Caki2 (cell line): ENCODE measurements around the gene ARHGEF12. TPM values are rescaled to one million over a fixed set of nuclear protein-coding genes. Genes with fewer than 3 reads are reported as not detected.

Source experiments
- DNase-seq: peaks from one replicate; pipeline ENCODE4 v3.0.0-alpha.2; 2015; ENCODE audit warnings: low read depth
- in situ Hi-C: cut with HindIII; loops from 2 replicates; pipeline ENCODE4 v1.10.0; 2016; ENCODE audit warnings: low sequenced_read_pairs, low pct_unique_long_range_greater_than_20kb, mixed read lengths
- total RNA-seq: library from RNA; depleted of rRNA; stranded (reverse); fragments of >200 nt; shearing (Covaris generic); gene quantifications from 2 replicates; pipeline ENCODE4 v1.2.3, GENCODE V29; 2014; ENCODE audit warnings: low replicate concordance; rRNA removed

ARHGEF12 gene, protein sequence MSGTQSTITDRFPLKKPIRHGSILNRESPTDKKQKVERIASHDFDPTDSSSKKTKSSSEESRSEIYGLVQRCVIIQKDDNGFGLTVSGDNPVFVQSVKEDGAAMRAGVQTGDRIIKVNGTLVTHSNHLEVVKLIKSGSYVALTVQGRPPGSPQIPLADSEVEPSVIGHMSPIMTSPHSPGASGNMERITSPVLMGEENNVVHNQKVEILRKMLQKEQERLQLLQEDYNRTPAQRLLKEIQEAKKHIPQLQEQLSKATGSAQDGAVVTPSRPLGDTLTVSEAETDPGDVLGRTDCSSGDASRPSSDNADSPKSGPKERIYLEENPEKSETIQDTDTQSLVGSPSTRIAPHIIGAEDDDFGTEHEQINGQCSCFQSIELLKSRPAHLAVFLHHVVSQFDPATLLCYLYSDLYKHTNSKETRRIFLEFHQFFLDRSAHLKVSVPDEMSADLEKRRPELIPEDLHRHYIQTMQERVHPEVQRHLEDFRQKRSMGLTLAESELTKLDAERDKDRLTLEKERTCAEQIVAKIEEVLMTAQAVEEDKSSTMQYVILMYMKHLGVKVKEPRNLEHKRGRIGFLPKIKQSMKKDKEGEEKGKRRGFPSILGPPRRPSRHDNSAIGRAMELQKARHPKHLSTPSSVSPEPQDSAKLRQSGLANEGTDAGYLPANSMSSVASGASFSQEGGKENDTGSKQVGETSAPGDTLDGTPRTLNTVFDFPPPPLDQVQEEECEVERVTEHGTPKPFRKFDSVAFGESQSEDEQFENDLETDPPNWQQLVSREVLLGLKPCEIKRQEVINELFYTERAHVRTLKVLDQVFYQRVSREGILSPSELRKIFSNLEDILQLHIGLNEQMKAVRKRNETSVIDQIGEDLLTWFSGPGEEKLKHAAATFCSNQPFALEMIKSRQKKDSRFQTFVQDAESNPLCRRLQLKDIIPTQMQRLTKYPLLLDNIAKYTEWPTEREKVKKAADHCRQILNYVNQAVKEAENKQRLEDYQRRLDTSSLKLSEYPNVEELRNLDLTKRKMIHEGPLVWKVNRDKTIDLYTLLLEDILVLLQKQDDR (N-terminal part only)
- 15.1 and 19.9 TPM in 2 replicates for total RNA-seq

DNA sequence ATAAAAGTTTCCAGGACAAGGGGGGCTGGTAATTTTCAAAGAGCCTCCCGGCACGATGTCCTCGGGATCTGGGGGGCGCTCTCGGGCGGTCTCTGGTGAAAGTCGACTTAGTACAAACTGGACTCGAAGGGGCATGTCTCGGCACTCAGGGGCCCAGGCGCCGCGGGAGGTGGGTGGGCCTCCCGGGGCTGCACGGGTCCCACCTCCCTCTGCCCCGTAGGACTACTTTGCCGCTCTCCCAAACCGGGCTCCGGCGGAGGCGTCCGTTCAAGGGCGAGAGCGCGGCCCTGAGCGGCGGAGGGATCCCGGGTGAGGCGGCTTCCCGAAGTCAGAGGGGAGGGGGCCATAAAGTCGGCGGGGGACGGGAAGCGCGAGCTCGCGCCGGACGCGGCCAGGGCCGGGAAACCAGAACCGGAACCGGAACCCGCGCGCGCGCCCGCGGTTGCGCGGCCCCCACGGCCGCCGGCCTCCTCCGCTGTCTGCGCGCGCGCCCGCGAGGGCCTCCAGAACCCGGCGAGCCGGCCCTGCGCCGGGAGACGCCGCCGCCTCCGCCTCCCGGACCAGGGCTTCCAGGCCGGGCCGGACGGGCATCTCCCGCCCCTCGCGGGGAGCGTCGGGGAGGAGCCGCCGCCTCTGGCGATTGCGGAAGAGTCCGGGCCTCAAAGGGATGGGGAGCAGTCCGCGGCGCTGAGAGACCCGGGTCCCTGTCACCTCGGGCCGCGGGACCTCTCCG is at the start of gene ARHGEF12:
ARHGEF12 (plus strand) TSS at position 506 of the 733 bp plus-strand sequence. CDS start 831 bp downstream, outside the sequence.
- in situ Hi-C loops = no loop called here
- peak; percentile 91 for DNase-seq

DNA sequence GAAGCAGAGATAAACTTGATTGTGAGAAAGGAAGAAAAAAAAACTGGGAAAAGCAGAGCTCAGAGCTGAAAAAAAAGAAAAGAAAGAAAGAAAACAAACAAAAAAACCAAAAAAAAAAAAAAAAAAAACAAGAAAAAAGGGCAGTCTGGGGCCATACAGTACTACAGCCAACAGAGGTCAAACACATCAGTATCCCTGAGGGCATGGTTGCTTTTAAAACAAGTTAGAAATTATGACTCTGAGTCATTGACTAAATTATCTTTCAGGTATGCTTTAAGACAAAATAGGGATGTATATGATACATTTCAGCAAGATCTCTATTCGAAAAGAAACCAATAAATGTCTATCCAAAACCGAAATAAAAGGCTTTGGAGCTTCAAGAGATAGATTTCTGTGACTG is 48.2 kb upstream of the ARHGEF12 start:
- DNase-seq = no peak
- in situ Hi-C loops = no loop called here

DNA sequence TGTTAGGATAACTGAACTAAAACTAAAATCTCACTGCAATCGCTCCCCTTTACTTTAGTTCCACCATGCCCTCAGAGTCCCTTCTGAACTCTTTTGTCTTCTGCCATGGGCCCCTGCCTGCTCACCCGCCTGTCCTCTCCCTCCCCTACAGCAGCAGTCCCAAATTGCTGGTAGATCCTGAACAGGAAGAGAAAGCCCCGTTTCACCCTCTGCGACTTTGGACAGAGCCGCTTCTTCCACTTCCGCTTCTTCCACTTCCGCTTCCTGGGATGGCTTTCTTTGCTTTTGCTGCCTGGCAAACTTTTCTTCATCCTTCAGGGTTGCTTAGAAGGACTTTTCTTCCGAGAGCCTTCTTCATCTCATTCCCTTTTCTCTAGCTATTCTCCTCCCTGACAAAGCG is 46.8 kb upstream of the ARHGEF12 start:
- in situ Hi-C loops = no loop called here
- no peak for DNase-seq

DNA sequence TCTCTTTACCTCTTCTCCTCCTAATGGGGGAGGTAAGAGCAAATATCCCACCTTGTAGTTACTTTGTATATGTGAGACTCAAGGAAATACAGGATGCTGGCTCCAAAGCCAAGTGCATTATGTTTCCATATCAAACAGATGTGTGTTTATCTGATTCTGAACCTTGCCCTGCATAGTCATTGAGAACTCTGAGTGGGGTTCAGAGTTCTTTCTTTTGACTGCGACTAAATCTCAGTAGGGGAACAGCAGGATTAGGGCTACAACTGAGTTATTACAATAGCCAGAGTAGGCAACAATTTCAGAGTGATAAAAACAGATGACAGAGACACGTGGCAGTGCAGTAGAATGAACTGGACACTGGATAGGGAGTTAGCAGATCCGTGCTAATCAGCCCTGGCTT is 45.3 kb upstream of the ARHGEF12 start:
- in situ Hi-C loops = no loop called here

DNA sequence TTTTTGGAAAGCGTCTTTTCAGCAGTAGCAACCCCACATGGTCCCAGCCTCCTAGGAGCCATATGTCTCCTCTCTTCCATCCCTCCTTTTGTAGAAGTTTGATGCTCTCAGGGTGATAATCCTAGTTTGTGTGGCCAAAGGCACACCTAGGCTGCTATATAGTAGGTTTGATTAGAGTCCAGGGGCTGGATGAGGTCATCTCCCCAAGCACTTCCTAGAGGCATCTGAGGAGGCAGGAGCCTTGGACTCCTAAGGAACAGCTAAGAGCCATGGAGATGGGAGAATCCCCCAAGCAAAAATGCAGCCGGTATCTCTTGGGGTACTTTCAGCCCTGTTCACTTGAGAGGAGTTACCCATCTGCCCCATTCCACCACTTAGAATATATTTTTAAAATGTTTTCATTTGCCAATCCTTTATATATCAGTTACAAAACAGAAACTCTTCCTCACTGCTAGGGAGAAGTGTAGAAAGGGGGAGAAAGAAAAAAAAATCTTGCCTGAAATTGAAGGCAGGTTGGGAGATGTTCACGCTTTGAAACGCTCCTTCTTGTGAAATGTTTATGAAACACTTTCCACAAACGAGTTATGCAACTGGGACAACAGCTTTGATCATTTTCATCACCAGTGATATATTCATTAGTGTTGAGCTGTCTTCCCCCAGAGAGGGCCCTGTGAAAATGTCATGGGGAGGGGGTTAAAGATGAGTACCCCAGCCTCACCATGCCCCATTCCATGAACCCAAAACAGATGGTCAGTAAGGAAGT is 43.0 kb upstream of the ARHGEF12 start:
- in situ Hi-C loops = no loop called here
- no peak for DNase-seq

More for the DNA sequence above, 45.3 kb upstream of the ARHGEF12 start:
- DNase-seq = no peak

DNA sequence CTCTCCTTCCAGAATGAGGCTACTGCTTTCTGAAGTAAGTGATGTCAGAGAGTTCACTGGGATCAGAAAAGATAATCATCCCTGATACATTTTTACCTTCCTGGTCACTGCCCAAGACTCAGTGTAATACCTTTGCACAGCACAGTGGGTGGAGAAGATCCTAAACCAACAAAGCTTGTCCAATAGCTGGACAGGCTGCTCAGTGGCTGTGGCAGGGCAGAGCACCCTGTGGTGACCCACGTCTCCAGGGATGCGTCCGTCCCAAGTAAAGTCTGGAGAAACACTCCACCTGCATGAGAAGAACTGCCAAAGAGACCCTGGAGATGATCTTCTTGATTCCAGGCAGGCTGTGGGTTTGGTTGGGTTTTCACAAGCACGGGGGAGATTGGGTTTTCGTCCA is 42.1 kb upstream of the ARHGEF12 start:
- in situ Hi-C loops = no loop called here
- DNase-seq = no peak

DNA sequence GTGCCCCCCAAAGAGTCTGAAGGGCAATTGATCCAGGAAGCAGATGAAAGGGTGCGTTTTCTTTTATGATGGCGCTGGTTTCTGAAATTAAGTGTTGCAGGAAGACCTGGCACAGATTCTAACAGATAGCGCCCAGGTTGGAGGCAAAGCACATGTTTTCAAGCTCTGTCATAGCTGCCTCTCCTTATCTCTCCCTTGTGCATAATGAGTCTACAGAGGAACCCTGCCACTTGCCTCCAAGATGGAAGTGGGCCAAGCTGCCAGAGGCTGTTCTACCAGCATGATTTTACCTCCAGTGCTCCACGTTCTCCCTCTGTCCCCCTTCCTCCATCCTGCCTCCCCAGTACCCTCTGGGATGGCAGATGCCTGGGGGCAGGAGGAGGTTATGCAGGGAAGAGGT is 41.1 kb upstream of the ARHGEF12 start:
- DNase-seq = no peak
- in situ Hi-C loops = no loop called here

DNA sequence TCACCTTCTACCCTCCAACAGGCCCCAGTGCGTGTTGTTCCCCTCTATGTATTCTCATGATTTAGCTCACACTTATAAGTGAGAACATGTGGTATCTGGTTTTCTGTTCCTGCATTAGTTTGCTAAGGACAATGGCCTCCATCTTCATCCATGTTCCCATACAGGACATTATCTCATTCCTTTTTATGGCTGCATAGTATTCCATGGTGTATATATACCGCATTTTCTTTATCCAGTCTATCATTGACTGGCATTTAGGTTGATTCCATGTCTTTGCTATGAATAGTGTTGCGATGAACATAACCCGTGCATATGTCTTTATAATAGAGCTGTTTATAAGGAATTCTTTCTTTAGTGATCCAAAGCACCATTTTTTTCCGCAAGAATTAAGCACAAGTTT is 39.7 kb upstream of the ARHGEF12 start:
- DNase-seq = no peak
- in situ Hi-C loops = no loop called here

DNA sequence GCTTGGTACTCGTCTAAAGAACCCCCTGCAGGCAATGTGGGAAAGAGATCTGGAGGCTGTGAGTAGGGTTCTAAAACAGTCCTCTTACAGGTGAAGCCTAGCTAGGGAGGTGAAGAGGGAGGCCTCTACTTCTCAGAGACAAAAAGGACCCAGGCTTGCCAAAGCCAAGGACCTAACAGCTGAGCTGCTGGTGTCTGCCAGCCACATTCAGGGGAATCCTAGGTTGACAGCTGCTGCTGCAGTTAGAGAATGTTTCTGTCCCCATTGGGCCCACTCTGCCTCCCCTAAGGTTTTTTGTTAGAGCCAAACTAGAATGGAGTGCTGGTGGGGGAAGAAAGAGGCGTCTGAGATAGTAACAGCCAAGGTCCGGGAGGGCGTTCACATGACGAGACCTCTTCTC is 37.8 kb upstream of the ARHGEF12 start:
- DNase-seq = no peak
- in situ Hi-C loops = no loop called here

DNA sequence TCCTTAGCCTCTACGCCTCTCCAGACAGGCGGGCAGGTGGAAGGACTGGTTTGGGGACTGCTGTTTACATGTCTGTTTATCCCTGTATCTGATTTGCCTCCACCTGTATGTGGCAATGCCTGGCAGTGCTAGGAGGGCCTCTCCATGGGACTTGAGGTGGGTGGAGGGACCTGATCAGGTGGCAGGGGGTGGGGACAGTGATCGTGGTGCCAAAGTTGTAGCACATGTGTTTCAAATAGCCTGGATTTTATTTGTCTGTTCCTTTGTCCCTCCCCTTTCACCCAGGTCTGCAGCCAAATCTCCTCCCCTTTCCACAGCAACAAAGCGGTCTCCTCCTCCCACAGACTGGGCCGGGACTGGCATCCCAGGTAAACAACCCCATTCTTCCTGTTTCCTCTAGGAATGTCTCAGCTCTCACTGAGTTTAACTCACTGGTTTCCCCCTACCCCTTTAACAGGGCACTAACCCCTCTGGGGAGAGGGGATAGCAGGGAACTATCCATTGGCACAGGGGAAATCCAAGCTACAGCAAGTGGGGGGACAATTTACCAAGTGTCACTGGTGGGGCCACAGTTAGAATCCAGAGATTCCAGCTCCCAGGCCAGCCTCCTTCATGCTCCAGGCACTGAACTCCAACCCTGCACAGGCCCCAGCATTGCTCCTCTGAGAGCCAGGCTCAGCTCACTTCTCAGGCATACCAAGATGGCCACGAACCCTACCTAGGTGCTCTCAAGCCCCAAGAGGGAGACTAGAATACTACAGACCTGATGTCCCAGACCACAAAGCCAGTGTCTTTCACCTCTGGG is 34.0 kb upstream of the ARHGEF12 start:
- no peak for DNase-seq
- in situ Hi-C loops = no loop called here

DNA sequence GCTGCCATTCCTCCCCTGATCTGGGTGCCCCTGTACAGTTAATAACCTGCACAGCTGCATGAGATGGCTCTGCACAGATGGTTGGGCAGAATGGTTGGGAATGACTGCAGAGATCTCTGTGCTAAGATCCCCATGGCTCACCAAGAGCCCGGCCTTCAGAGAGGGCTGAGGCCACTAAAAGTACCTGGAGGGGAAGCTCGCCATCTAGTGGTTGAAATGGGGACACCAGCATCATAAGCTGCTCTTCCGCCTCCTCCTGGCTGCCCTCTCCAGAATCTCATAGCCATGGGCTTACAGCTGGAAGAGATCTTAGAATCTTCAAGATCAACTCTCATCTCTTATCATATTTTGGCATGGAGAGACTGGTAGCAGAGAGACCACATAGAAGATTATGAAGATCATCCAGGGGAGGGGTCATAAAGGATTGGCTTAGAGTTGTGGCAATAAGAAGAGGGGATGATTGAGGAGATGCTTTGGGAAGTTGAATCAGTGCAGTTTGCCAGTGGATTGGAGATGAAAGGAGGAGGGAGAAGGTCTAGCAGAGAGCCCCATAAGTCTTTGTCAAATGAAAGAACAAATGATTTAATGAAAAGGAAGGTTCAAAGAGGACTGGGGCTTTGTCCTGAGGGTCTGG is 33.1 kb upstream of the ARHGEF12 start:
- in situ Hi-C loops = no loop called here
- no peak for DNase-seq

DNA sequence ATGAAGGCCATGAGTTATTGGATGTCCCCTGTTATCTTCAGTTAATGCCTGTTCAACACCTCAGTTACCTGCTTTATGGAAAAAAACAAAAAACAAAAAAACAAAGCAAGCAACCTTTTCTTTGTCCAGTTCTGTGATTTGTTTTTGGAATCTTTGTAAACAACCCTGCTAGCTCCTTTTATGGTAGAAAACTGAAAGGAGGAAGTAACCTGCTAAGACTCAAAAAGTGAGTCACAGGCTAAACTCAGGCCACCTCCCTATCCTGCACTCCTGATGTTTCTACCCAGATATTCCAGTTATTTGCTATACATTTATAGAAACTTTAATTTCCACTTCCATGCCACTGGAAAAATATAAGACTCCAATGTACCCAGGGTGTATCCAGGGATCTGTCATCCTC is 31.7 kb upstream of the ARHGEF12 start:
- DNase-seq = peak; percentile 19
- in situ Hi-C loops = no loop called here

DNA sequence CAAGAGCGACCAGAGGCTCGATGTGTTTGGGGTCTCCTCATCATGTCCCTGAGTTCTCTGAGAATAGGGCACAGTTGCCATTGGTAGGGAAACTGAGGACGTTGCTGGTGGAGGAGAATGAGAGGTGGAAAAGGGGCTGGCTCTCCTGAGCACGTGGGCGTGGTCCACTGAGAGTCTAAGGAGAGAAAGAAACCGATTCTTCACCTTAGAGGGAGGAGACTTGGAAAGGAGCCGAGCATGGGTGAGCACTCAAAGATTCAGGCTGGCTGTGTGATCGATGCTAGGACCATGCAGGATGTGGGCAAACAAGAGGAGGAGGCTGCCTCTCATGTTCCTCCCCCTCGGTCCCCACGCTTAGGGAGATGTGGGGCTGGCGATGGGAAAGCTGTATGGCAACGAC is 30.9 kb upstream of the ARHGEF12 start:
- in situ Hi-C loops = no loop called here
- DNase-seq = no peak

DNA sequence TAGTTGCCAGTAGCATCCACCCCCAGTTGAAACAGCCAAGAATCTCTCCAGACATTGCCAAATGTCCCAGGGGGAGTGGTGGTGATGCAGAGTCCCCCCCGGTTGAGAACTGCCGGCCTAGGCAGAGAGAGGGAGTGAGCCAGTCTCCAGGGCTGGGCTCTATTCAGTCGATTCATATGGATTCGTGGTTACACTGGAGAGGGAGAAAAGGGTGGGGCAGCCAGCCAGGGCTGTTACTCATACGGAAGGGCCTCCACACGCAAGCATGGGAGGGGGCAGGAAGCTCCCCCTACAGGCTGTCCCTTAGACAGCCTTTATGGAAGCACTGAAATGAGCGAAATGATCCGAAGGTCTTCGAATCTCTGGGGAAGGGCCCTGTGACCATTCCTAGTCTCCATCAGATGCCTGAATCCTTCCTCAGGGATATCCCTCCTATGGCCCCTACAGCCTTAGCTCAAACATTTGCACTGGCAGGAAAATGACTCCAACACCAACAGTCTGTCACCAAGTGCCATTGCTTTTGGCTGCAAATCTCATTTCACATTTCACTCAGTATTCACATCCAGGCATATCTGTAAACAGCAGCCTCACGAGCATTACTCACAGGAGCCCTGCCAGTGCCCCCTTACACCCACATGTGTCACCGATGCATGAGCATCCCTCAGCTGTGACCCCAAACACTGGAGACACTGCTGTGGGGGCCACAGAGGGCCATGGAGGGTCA is 29.5 kb upstream of the ARHGEF12 start:
- in situ Hi-C loops = no loop called here
- DNase-seq = peak; percentile 33

DNA sequence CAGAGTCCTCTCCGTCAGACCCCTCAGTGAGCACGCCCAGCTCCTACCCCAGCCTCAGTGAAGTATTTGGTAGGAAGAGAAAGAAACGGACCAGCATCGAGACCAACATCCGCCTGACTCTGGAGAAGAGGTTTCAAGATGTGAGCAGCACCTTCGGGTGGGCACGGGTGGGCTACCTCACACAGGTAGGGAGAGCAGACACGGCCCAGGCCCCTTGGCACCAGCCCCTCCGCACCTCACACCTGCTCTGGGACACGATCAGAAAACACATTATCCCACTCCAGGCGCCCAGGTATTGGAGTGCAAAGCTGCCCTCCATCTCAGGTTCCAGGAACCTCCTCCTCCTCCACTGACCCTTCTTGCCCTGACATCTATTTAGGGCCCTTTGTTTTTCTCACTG is 28.7 kb upstream of the ARHGEF12 start:
- no peak for DNase-seq
- in situ Hi-C loops = no loop called here

DNA sequence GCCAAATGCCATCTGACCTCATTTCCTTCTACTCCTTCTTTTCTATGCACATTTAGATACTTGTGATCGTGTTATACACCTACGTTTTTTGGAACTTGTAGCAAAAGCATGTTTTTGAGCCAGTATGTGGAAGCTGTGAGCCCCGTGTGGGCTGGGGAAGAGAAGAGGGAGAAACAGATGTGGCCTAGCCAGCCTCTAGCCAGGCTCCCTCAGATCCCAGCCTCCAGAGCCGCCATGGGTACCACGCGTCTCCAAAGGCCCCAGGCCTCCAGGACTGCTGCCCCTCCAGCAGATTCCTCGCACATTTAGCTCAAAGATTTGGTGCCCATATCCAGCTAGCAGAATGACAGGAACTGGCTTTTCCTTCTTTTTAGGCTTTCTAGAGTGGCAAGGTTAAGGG is 28.1 kb upstream of the ARHGEF12 start:
- in situ Hi-C loops = no loop called here
- DNase-seq = no peak
